Measurements from ENCODE around the gene SH3RF1.
"Not testable (repeated sequence)": the region's sequence is repeated elsewhere in the genome, so short reads cannot be mapped to it uniquely, and the experiment has no call there.

Gene SH3RF1

GRCh38 chr4:169205075-169205743 lies 65.5 kb downstream of the SH3RF1 start:
- no peak for TF ChIP-seq CTCF (conservative IDR thresholded peaks at IDR 0.05; ENCODE audit: control insufficient read depth, insufficient read depth, low read depth, low read length)
- no peak overlapping the region for H3K4me3 ChIP-seq (ENCODE audit: control insufficient read depth, low read depth, low read length)
- peak; percentile 63 for DNase-seq (ENCODE audit: low read depth)

GRCh38 chr4:169203891-169204290 lies 66.9 kb downstream of the SH3RF1 start:
- TF ChIP-seq CTCF (conservative IDR thresholded peaks at IDR 0.05; ENCODE audit: control insufficient read depth, insufficient read depth, low read depth, low read length): no peak
- no peak overlapping the region for H3K4me3 ChIP-seq (ENCODE audit: control insufficient read depth, low read depth, low read length)
- no peak for DNase-seq (ENCODE audit: low read depth)

- H3K4me3 ChIP-seq (ENCODE audit: control insufficient read depth, low read depth, low read length); DNase-seq (ENCODE audit: low read depth): not testable (repeated sequence)
Measured at GRCh38 chr4:169203278-169203677, 67.5 kb downstream of the SH3RF1 start.

GRCh38 chr4:169202878-169203277 lies 67.9 kb downstream of the SH3RF1 start:
- no peak for TF ChIP-seq CTCF (conservative IDR thresholded peaks at IDR 0.05; ENCODE audit: control insufficient read depth, insufficient read depth, low read depth, low read length)
- no peak for DNase-seq (ENCODE audit: low read depth)

GRCh38 chr4:169202145-169202699 lies 68.5 kb downstream of the SH3RF1 start:
- no peak for TF ChIP-seq CTCF (conservative IDR thresholded peaks at IDR 0.05; ENCODE audit: control insufficient read depth, insufficient read depth, low read depth, low read length)
- no peak for DNase-seq (ENCODE audit: low read depth)
- no peak overlapping the region for H3K4me3 ChIP-seq (ENCODE audit: control insufficient read depth, low read depth, low read length)

More at GRCh38 chr4:169202878-169203277, 67.9 kb downstream of the SH3RF1 start:
- H3K4me3 ChIP-seq (ENCODE audit: control insufficient read depth, low read depth, low read length): no peak overlapping the region

- H3K4me3 ChIP-seq (ENCODE audit: control insufficient read depth, low read depth, low read length): no peak overlapping the region
- DNase-seq (ENCODE audit: low read depth): peak; percentile 71
Measured at GRCh38 chr4:169201222-169202144, 69.3 kb downstream of the SH3RF1 start.

More at GRCh38 chr4:169201222-169202144, 69.3 kb downstream of the SH3RF1 start:
- TF ChIP-seq CTCF (conservative IDR thresholded peaks at IDR 0.05; ENCODE audit: control insufficient read depth, insufficient read depth, low read depth, low read length): no peak

All from fibroblast of mammary gland (primary cell).